Measurements from ENCODE around the gene SLC15A1. TPM values are rescaled to one million over a fixed set of nuclear protein-coding genes. Genes with fewer than 3 reads are reported as not detected.
"Not testable (repeated sequence)": the region's sequence is repeated elsewhere in the genome, so short reads cannot be mapped to it uniquely, and the experiment has no call there.

Gene SLC15A1
- total RNA-seq, 1 experiment from 2014 or later = not detected

- no peak for DNase-seq (ENCODE audit: low spot score)
Measured at GRCh38 chr13:98781045-98781444, 28.6 kb upstream of the SLC15A1 start.

GRCh38 chr13:98780451-98780850 is 28.0 kb upstream of the SLC15A1 start:
- no peak for DNase-seq (ENCODE audit: low spot score)

- DNase-seq (ENCODE audit: low spot score) = no peak
Measured at GRCh38 chr13:98779695-98780094, 27.2 kb upstream of the SLC15A1 start.

GRCh38 chr13:98778749-98779148 is 26.3 kb upstream of the SLC15A1 start:
- DNase-seq (ENCODE audit: low spot score) = peak; percentile 50

GRCh38 chr13:98776644-98777043 is 24.2 kb upstream of the SLC15A1 start:
- DNase-seq (ENCODE audit: low spot score) = no peak

- DNase-seq (ENCODE audit: low spot score) = peak; percentile 94
Measured at GRCh38 chr13:98775844-98776598, 23.5 kb upstream of the SLC15A1 start.

- no peak for DNase-seq (ENCODE audit: low spot score)
Measured at GRCh38 chr13:98775386-98775785, 22.9 kb upstream of the SLC15A1 start.

GRCh38 chr13:98774776-98775175 is 22.3 kb upstream of the SLC15A1 start:
- DNase-seq (ENCODE audit: low spot score) = no peak

GRCh38 chr13:98773921-98774320 is 21.4 kb upstream of the SLC15A1 start:
- no peak for DNase-seq (ENCODE audit: low spot score)

GRCh38 chr13:98772794-98773452 is 20.5 kb upstream of the SLC15A1 start:
- DNase-seq (ENCODE audit: low spot score) = no peak

- no peak for DNase-seq (ENCODE audit: low spot score)
Measured at GRCh38 chr13:98771838-98772611, 19.6 kb upstream of the SLC15A1 start.

GRCh38 chr13:98769736-98770135 is 17.3 kb upstream of the SLC15A1 start:
- no peak for DNase-seq (ENCODE audit: low spot score)

GRCh38 chr13:98768522-98768921 is 16.1 kb upstream of the SLC15A1 start:
- no peak for DNase-seq (ENCODE audit: low spot score)

GRCh38 chr13:98766697-98767096 is 14.2 kb upstream of the SLC15A1 start:
- DNase-seq (ENCODE audit: low spot score) = no peak

- no peak for DNase-seq (ENCODE audit: low spot score)
Measured at GRCh38 chr13:98765996-98766519, 13.6 kb upstream of the SLC15A1 start.

- no peak for DNase-seq (ENCODE audit: low spot score)
Measured at GRCh38 chr13:98761986-98762616, 9.6 kb upstream of the SLC15A1 start.

GRCh38 chr13:98761126-98761985 is 8.9 kb upstream of the SLC15A1 start:
- peak; percentile 23 for DNase-seq (ENCODE audit: low spot score)

- no peak for DNase-seq (ENCODE audit: low spot score)
Measured at GRCh38 chr13:98755729-98756128, 3.3 kb upstream of the SLC15A1 start.

GRCh38 chr13:98755116-98755515 is 2.6 kb upstream of the SLC15A1 start:
- DNase-seq (ENCODE audit: low spot score) = no peak

GRCh38 chr13:98754468-98754867 is 2.0 kb upstream of the SLC15A1 start:
- DNase-seq (ENCODE audit: low spot score) = not testable (repeated sequence)
